HG03097 (cell line): ENCODE results near the gene PNPLA3.

Experiments used
- ATAC-seq: cut with Tn5 transposase; IDR thresholded peaks from one replicate; pipeline ENCODE4 v1.9.1; 2021; ENCODE audit not compliant: unreplicated experiment, low FRiP score

The PNPLA3 gene

DNA sequence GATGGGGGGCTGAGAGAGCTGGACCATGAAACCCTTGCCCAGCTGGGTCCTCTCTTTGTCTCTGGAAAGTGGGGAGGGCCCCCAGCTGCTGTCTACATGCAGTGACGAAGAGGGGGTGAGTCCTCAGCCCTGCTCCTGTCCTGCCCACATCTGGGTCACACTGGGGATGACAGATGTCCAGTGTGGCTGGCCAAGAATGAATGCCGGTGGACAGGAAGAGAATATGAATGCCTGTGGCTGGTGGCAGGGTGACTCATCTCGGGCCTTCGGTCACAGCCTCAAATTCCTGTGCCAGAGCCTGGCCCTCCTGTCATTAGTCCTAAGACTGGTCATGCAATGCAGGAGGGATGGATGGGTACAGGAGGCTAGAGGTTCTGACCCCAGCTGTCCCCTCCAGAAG lies 2.2 kb upstream of the PNPLA3 start:
- ATAC-seq = no peak

GRCh38 chr22:43922123-43922522 lies 1.5 kb upstream of the PNPLA3 start:
- ATAC-seq = no peak

DNA sequence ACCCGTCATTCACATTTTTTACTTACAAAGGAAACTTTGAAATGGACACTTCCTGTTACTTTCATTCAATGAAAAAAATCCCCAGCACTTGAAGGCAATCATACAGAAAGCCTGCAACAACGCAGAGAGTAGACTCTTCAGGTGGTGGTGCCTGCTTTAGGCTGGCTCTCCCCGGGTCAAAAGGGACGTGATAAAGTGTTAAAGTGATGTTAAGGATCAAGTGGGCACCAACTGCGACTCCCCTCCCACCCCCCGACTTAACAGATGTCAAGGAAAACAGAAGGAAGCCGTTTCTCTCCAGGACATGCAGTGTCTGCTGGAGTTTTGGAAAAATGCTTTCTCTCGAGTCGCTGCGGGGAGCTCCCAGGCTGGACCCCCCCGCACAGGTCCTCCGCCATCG lies 414 bp upstream of the PNPLA3 start:
- ATAC-seq = no peak

- ATAC-seq = no peak
Measured at GRCh38 chr22:43924877-43925276, 1.3 kb downstream of the PNPLA3 start.

- no peak for ATAC-seq
Measured at GRCh38 chr22:43925433-43926348, 2.1 kb downstream of the PNPLA3 start.

- no peak for ATAC-seq
Measured at GRCh38 chr22:43926349-43926710, 2.7 kb downstream of the PNPLA3 start.

DNA sequence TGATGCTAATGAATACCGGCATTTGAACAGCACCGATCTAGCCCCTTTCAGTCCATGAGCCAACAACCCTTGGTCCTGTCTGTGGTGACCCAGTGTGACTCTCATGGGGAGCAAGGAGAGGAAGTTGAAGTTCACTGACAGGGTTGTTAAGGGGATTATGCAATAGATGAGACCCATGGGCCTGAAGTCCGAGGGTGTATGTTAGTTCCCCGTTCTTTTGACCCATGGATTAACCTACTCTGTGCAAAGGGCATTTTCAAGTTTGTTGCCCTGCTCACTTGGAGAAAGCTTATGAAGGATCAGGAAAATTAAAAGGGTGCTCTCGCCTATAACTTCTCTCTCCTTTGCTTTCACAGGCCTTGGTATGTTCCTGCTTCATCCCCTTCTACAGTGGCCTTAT lies 4.9 kb downstream of the PNPLA3 start:
- ATAC-seq = no peak

DNA sequence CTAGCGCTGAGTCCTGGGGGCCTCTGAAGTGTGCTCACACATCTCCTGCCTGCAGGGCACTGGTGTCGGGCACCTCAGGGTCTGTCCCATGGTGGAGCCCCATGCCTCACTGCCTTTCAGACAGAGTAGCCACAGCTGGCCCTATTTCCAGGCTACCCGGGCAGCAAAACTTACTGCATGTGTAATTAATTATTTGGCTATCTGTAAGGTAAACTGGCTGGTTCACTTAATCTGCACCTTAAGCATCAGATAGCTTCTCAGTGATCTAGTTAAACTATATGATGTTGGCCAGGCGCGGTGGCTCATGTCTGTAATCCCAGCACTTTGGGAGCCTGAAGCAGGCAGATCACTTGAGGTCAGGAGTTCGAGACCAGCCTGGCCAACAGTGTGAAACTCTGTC lies 5.3 kb downstream of the PNPLA3 start:
- no peak for ATAC-seq

DNA sequence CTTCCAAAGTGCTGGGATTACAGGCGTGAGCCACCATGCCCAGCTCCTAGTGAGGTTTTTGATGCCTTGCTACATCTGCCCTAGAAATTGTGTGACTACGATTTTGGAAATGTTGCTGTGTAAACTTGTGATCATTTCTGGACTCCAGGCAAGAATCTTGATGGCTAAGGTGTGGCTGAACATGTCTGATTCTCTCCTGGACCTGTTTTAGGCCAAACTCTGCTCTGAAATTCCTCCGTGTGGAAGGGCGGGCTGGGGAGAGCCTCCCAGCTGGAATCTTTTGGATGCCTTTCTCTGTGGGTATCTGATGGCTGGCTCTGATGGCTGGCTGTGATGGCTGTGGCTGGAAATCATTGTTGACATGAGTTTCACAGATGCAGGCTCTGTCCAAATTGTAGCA lies 8.2 kb downstream of the PNPLA3 start:
- no peak for ATAC-seq

DNA sequence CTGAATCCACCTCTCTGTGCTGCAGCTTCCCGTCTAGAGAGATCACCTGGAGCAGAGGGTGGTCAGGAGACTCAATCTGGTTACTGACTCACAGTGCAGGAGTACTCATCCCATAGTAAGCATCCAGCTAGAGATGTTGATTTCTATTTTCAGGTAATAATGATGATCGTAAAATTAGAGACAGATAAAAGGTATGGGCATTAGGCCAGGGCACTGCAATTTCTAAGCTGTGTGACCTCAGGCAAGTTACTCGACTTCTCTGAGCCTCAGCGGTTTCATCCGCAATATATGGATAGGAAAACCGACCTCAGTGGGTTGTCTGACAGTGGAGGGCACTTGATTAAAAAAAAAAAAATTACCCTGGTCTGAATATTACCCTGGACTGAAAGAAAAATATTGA lies 17.8 kb downstream of the PNPLA3 start:
- no peak for ATAC-seq

DNA sequence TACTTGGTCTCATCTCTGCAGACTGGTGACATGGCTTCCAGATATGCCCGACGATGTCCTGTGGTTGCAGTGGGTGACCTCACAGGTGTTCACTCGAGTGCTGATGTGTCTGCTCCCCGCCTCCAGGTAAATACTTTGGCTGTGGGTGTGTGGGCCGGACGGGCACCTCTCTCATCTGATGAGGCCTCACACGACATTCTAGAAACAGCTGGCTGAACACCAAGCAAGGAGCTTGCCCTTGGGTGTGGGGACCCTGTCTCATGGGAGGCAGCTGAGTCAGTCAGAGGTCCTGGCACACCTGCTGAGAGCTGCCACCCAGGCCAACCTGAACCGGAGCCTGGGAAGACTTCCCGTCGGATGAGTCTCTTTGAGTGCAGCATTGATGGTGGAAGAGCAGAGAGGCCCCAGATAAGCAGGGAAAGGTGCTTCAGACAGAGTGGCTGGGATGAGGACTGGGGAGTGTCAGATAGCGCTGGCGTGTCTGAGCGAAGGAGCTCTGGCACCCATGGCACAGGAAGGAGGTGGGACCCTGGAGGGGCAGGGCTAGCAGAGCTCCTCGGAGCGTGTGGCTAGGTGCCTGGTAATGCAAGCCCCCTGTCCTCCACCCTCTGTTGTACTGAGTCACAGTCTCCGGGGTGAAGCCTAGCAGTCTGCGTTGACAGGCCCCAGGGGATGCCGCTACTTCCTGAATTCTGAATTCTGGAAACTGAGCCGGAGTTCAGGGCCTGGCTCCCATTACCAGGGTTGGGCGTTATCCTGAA lies 21.2 kb downstream of the PNPLA3 start:
- no peak for ATAC-seq

- no peak for ATAC-seq
Measured at GRCh38 chr22:43945632-43946383, 22.2 kb downstream of the PNPLA3 start.

DNA sequence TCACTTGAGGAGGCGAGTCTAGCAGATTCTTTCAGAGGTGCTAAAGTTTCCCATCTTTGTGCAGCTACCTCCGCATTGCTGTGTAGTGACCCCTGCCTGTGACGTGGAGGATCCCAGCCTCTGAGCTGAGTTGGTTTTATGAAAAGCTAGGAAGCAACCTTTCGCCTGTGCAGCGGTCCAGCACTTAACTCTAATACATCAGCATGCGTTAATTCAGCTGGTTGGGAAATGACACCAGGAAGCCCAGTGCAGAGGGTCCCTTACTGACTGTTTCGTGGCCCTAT lies 22.7 kb downstream of the PNPLA3 start:
- ATAC-seq = no peak

- ATAC-seq = no peak
Measured at GRCh38 chr22:43948836-43949406, 25.3 kb downstream of the PNPLA3 start.

DNA sequence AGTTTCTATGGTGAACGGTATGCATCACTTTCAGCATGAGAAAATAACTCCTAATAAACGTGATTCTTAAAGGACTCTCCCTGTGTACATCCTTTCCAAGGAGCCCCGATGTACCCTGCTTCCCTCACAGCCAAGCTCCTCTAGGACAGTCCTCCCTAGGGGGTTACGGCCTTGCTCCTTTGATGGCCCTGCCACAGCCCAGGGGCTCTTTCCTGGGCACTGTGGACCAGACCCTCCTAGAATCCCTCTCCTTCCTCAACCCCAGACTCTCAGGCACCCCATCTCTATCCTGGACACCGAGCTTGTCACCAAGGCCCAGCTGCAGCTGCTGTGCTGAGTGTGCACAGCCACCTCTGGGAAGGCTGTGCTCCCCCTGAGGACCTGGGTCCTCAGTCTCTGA lies 27.8 kb downstream of the PNPLA3 start:
- ATAC-seq = no peak

DNA sequence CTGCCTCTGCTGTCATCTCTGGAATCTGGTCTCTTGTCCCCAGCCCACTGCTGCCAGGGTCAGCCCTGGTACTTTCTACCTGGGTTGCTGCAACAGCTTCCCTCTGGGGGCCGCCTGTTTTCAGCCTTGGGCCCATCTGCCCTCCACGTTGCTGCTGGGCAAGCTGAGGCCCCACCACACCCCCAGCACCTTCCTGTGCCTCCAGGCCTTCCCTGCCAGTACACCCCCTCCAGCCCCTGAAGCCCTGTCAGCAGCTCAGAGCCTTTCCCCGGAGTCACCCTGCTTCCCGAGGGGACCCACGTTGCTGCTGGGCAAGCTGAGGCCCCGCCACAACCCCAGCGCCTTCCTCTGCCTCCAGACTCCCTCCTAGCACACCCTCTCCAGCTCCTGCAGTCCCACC lies 28.4 kb downstream of the PNPLA3 start:
- no peak for ATAC-seq

- ATAC-seq = no peak
Measured at GRCh38 chr22:43953988-43954785, 30.6 kb downstream of the PNPLA3 start.

GRCh38 chr22:43955040-43955882 lies 31.7 kb downstream of the PNPLA3 start, which contains the start of gene SAMM50:
TSS of gene SAMM50 (plus strand) at chr22:43955442. CDS start at chr22:43955578, 136 bp downstream.
- peak; percentile 85 for ATAC-seq
